ENCODE measurements around the gene STXBP1.

The STXBP1 gene

DNA sequence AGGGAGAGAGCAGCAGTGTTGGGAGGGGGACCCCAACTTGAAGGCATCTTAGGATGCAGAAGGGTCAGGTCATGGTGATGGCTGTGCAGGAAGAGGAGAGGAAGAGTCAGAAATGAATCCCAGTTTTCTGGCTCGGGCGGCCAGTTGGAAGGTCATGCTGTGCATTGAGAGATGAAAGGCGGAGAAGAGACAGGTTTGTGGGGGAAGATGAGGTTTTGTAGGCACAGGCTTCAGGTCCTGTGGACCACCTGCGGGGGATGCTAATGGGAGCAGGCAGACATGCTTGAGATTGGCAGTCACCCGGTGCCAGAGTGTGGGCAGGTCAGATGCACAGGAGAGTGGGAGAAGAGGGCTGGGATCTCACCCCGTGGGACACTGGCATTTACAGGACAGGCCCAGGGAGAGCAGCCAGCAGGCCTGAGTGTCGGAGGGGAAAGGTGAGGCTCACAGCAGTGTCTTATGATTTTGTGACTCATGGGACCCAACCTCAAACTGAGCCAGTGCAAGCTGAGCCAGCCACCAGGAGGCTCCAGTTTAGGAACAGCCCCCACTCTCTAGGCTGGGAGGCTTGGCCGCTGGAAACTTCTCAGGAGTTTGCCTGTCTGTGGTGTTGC is 17.5 kb downstream of the STXBP1 start:
- ATAC-seq (ENCODE audit: insufficient read depth, low read depth) (no peak), DNase-seq (no peak)
- no peak overlapping the region for H3K27ac ChIP-seq (ENCODE audit: low read length)
- H3K4me1 ChIP-seq (ENCODE audit: insufficient read depth, low read length) = no peaks in the 10 kb centered on the region
- H3K4me2 ChIP-seq (ENCODE audit: insufficient read depth, low read length) = no peak overlapping the region
- TF ChIP-seq, protein P1, sequence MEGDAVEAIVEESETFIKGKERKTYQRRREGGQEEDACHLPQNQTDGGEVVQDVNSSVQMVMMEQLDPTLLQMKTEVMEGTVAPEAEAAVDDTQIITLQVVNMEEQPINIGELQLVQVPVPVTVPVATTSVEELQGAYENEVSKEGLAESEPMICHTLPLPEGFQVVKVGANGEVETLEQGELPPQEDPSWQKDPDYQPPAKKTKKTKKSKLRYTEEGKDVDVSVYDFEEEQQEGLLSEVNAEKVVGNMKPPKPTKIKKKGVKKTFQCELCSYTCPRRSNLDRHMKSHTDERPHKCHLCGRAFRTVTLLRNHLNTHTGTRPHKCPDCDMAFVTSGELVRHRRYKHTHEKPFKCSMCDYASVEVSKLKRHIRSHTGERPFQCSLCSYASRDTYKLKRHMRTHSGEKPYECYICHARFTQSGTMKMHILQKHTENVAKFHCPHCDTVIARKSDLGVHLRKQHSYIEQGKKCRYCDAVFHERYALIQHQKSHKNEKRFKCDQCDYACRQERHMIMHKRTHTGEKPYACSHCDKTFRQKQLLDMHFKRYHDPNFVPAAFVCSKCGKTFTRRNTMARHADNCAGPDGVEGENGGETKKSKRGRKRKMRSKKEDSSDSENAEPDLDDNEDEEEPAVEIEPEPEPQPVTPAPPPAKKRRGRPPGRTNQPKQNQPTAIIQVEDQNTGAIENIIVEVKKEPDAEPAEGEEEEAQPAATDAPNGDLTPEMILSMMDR (IDR thresholded peaks at IDR 0.05; ENCODE audit: borderline replicate concordance, extremely low read depth, low read length, poor library complexity, severe bottlenecking) = no peak
- no peak for TF ChIP-seq EZH2 (IDR thresholded peaks at IDR 0.05; ENCODE audit: borderline replicate concordance, low read depth, low read length, severe bottlenecking)
- H3K9ac ChIP-seq (ENCODE audit: low read depth, low read length) = no peak overlapping the region
- H3K9me3 ChIP-seq (ENCODE audit: insufficient read depth, low read length, severe bottlenecking) = no peaks in the 10 kb centered on the region
- H3K4me3 ChIP-seq (ENCODE audit: low read depth in 1 of 2, low read length in 2 of 2) = no peak overlapping the region
- no peak overlapping the region for H2AFZ ChIP-seq (ENCODE audit: low read depth, low read length)
- H3K36me3 ChIP-seq (ENCODE audit: insufficient read depth, low read length) = no peaks in the 10 kb centered on the region
- H3K79me2 ChIP-seq (ENCODE audit: insufficient read depth, low read length) = no peaks in the 10 kb centered on the region
- H3K27me3 ChIP-seq (ENCODE audit: insufficient read depth, low read length, poor library complexity) = no peaks in the 10 kb centered on the region
- H4K20me1 ChIP-seq (ENCODE audit: insufficient read depth, low read length) = no peaks in the 10 kb centered on the region; the same call in 1 of the 2 replicates

DNA sequence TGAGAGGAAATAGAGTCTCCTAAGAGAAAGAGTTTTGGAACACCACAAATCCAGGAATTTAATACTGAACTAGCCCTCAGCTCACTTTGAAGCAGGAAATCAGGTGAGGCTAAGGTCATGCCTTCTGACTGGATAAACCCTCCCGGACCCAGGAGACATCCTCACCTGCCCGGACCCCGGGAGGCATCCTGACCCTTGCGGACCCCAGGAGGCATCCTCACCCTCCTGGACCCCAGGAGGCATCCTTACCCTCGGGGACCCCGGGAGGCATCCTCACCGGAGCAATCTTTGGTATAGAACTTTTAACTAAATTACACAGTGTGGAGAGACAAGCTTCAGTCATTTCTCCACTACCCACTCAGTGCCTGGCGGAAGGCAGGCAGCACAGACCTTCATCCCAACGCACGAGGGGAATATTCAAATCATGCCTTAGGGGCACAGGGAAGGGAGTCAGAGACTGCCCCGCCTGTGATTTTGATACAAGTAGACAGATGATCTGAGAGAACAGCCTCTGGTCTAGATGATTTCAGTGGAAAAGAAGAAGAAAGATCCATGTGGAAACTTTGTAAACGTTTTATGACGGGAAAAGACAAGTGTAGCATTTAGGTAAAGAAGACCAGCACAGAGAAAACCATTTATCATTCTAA is 21.3 kb downstream of the STXBP1 start:
- no peak for DNase-seq
- Histone ChIP-seq H2AFZ (ENCODE audit: low read depth, low read length) (no peak overlapping the region), H4K20me1 (ENCODE audit: insufficient read depth, low read length) (no peaks in the 10 kb centered on the region; the same call in 1 of the 2 replicates), H3K27ac (ENCODE audit: low read length) (no peak overlapping the region), H3K27me3 (ENCODE audit: insufficient read depth, low read length, poor library complexity) (no peaks in the 10 kb centered on the region), H3K4me1 (ENCODE audit: insufficient read depth, low read length) (no peaks in the 10 kb centered on the region), H3K4me3 (ENCODE audit: low read depth in 1 of 2, low read length in 2 of 2) (no peak overlapping the region), H3K4me2 (ENCODE audit: insufficient read depth, low read length) (no peak overlapping the region), H3K36me3 (ENCODE audit: insufficient read depth, low read length) (no peaks in the 10 kb centered on the region), H3K79me2 (ENCODE audit: insufficient read depth, low read length) (no peaks in the 10 kb centered on the region), H3K9ac (ENCODE audit: low read depth, low read length) (no peak overlapping the region), H3K9me3 (ENCODE audit: insufficient read depth, low read length, severe bottlenecking) (no peaks in the 10 kb centered on the region)
- TF ChIP-seq EZH2 (IDR thresholded peaks at IDR 0.05; ENCODE audit: borderline replicate concordance, low read depth, low read length, severe bottlenecking) = no peak
- TF ChIP-seq, protein P1 (IDR thresholded peaks at IDR 0.05; ENCODE audit: borderline replicate concordance, extremely low read depth, low read length, poor library complexity, severe bottlenecking) = no peak
- ATAC-seq (ENCODE audit: insufficient read depth, low read depth) = no peak

DNA sequence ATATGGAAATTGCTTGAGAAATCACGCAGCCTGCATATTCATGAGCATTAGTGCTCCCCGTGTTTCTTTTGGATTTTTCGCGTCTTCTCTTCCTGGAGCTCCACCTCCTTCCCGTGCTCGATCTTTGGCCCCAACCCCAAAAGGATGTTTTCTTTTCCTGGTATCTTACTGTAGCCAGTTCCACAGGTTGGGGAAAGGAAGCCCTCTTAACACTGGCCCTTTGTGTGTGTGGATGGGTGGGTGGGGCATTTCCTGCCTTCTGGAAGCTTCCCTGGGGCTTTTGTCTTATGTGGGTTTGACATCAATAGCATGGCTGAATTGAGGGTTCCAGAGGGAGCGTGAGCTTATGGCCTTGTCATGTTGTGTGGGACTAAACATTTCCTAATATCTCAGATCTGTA is 21.9 kb downstream of the STXBP1 start:
- Histone ChIP-seq H4K20me1 (ENCODE audit: insufficient read depth, low read length) (no peaks in the 10 kb centered on the region; the same call in 1 of the 2 replicates), H3K27me3 (ENCODE audit: insufficient read depth, low read length, poor library complexity) (no peaks in the 10 kb centered on the region), H3K79me2 (ENCODE audit: insufficient read depth, low read length) (no peaks in the 10 kb centered on the region), H3K9ac (ENCODE audit: low read depth, low read length) (no peak overlapping the region), H3K36me3 (ENCODE audit: insufficient read depth, low read length) (no peaks in the 10 kb centered on the region), H2AFZ (ENCODE audit: low read depth, low read length) (no peak overlapping the region), H3K4me2 (ENCODE audit: insufficient read depth, low read length) (no peak overlapping the region), H3K27ac (ENCODE audit: low read length) (no peak overlapping the region), H3K9me3 (ENCODE audit: insufficient read depth, low read length, severe bottlenecking) (no peaks in the 10 kb centered on the region), H3K4me1 (ENCODE audit: insufficient read depth, low read length) (no peaks in the 10 kb centered on the region), H3K4me3 (ENCODE audit: low read depth in 1 of 2, low read length in 2 of 2) (no peak overlapping the region)
- ATAC-seq (ENCODE audit: insufficient read depth, low read depth) (no peak), DNase-seq (no peak)
- no peak for TF ChIP-seq EZH2 (IDR thresholded peaks at IDR 0.05; ENCODE audit: borderline replicate concordance, low read depth, low read length, severe bottlenecking)
- TF ChIP-seq, protein P1 (IDR thresholded peaks at IDR 0.05; ENCODE audit: borderline replicate concordance, extremely low read depth, low read length, poor library complexity, severe bottlenecking) = no peak

Measured in DND-41 (cell line).